Measurements from ENCODE around the gene ATP2A1. TPM values are rescaled to one million over a fixed set of nuclear protein-coding genes. Genes with fewer than 3 reads are reported as not detected.
A peak's percentile ranks its signal among the peaks of the same experiment; 100 is the strongest.

ATP2A1 gene
- total RNA-seq, 1 donor from 2014 or later, result 8.2 TPM

GRCh38 chr16:28927815-28928214 lies 49.5 kb downstream of the ATP2A1 start:
- H3K36me3 ChIP-seq, result no peaks in the 10 kb centered on the region
- peaks cover 8% of the 10 kb centered on the region for H3K4me1 ChIP-seq
- no peak overlapping the region for H3K27ac ChIP-seq
- no peaks in the 10 kb centered on the region for H3K36me3 Mint-ChIP-seq
- H3K9me3 ChIP-seq (ENCODE audit: low read depth), result no peaks in the 10 kb centered on the region
- no peaks in the 10 kb centered on the region for H4K20me1 ChIP-seq (ENCODE audit: low read depth)
- no peak overlapping the region for H2AFZ ChIP-seq (replicated peaks)
- H3K9ac ChIP-seq, result no peak overlapping the region
- H3K4me3 Mint-ChIP-seq, result no peak overlapping the region
- no peak overlapping the region for H3K4me3 ChIP-seq
- no peak for TF ChIP-seq CTCF (IDR thresholded peaks at IDR 0.05)
- no peak for TF ChIP-seq EZH2 (IDR thresholded peaks at IDR 0.05)
- TF ChIP-seq EZH2phosphoT487 (IDR thresholded peaks at IDR 0.05), result no peak
- H3K4me2 ChIP-seq, result no peak overlapping the region
- no peaks in the 10 kb centered on the region for H3K27me3 ChIP-seq
- H3K4me1 Mint-ChIP-seq, result peaks cover 25% of the 10 kb centered on the region
- H3K27me3 Mint-ChIP-seq (ENCODE audit: insufficient read depth, low read depth), result peaks cover 8% of the 10 kb centered on the region
- H3K27ac Mint-ChIP-seq, result no peak overlapping the region
- H3K79me2 ChIP-seq (ENCODE audit: low read depth), result no peaks in the 10 kb centered on the region
- H3F3A ChIP-seq (ENCODE audit: low read depth), result peaks cover 47% of the 10 kb centered on the region
- H3K9me3 Mint-ChIP-seq, result no peaks in the 10 kb centered on the region
- no peak for DNase-seq (ENCODE audit: low spot score)

GRCh38 chr16:28930203-28930602 lies 51.9 kb downstream of the ATP2A1 start:
- H3K9me3 Mint-ChIP-seq, result no peaks in the 10 kb centered on the region
- DNase-seq (ENCODE audit: low spot score), result no peak
- no peak overlapping the region for H2AFZ ChIP-seq (replicated peaks)
- no peaks in the 10 kb centered on the region for H3K36me3 ChIP-seq
- no peaks in the 10 kb centered on the region for H3K27me3 ChIP-seq
- no peaks in the 10 kb centered on the region for H3K36me3 Mint-ChIP-seq
- H3K4me1 ChIP-seq, result peaks cover 8% of the 10 kb centered on the region
- TF ChIP-seq EZH2phosphoT487 (IDR thresholded peaks at IDR 0.05) (no peak), EZH2 (IDR thresholded peaks at IDR 0.05) (no peak), CTCF (IDR thresholded peaks at IDR 0.05) (no peak)
- H3K4me3 Mint-ChIP-seq, result no peak overlapping the region
- no peaks in the 10 kb centered on the region for H3K79me2 ChIP-seq (ENCODE audit: low read depth)
- no peak overlapping the region for H3K4me2 ChIP-seq
- peak overlapping the region; percentile 86 for H3K27ac ChIP-seq
- no peak overlapping the region for H3K9ac ChIP-seq
- no peak overlapping the region for H3K27ac Mint-ChIP-seq
- no peaks in the 10 kb centered on the region for H4K20me1 ChIP-seq (ENCODE audit: low read depth)
- H3K27me3 Mint-ChIP-seq (ENCODE audit: insufficient read depth, low read depth), result peaks cover 10% of the 10 kb centered on the region
- no peaks in the 10 kb centered on the region for H3K9me3 ChIP-seq (ENCODE audit: low read depth)
- H3F3A ChIP-seq (ENCODE audit: low read depth), result peaks cover 36% of the 10 kb centered on the region
- no peak overlapping the region for H3K4me3 ChIP-seq
- peaks cover 20% of the 10 kb centered on the region for H3K4me1 Mint-ChIP-seq

GRCh38 chr16:28930652-28931051 lies 52.4 kb downstream of the ATP2A1 start:
- Mint-ChIP-seq H3K36me3 (no peaks in the 10 kb centered on the region), H3K9me3 (no peaks in the 10 kb centered on the region), H3K27ac (peak overlapping the region; percentile 78), H3K27me3 (ENCODE audit: insufficient read depth, low read depth) (peaks cover 10% of the 10 kb centered on the region), H3K4me3 (peak overlapping the region; percentile 13), H3K4me1 (peaks cover 23% of the 10 kb centered on the region)
- H3K4me2 ChIP-seq, result peak overlapping the region; percentile 66
- TF ChIP-seq CTCF (IDR thresholded peaks at IDR 0.05), result no peak
- TF ChIP-seq EZH2phosphoT487 (IDR thresholded peaks at IDR 0.05), result peak; percentile 62
- peak overlapping the region; percentile 9 for H3K4me3 ChIP-seq
- H3K36me3 ChIP-seq, result no peaks in the 10 kb centered on the region
- peak overlapping the region; percentile 41 for H2AFZ ChIP-seq (replicated peaks)
- H3K27me3 ChIP-seq, result no peaks in the 10 kb centered on the region
- H3K4me1 ChIP-seq, result peaks cover 8% of the 10 kb centered on the region
- H3K79me2 ChIP-seq (ENCODE audit: low read depth), result no peaks in the 10 kb centered on the region
- H3K9me3 ChIP-seq (ENCODE audit: low read depth), result no peaks in the 10 kb centered on the region
- H3K9ac ChIP-seq, result no peak overlapping the region
- peak overlapping the region; percentile 86 for H3K27ac ChIP-seq
- peaks cover 31% of the 10 kb centered on the region for H3F3A ChIP-seq (ENCODE audit: low read depth)
- peak; percentile 88 for DNase-seq (ENCODE audit: low spot score)
- no peaks in the 10 kb centered on the region for H4K20me1 ChIP-seq (ENCODE audit: low read depth)

All from neural progenitor cell (in vitro differentiated cells).